Measurements from ENCODE around the gene SMO. TPM values are rescaled to one million over a fixed set of nuclear protein-coding genes. Genes with fewer than 3 reads are reported as not detected.

Gene SMO
- total RNA-seq, 3 donors from 2014 or later, result 2.1 to 11.2 (median 2.2) TPM

DNA sequence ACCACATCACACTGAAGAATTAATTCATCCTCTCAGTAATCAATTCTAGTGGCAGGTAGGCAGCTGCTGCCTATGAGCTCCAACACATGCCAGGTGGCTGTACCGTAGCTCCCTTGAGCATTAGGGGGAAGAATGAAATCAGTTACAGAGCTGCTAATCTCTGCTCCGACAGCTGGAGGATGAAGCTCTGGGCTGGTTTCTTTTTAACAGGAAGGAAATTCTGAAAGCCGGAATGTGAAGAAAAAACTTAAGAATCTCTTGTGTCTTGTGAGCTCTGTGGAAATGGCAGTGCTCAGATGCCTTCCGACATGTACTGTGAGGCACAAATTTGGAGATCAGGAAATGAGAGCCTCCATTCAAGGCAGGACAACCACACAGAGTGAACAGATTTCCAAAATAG, 33.6 kb downstream of the SMO start:
- Histone ChIP-seq H3K4me1 (ENCODE audit: low read depth) (peaks cover 6% of the 10 kb centered on the region), H3K9me3 (no peaks in the 10 kb centered on the region), H3K36me3 (ENCODE audit: low read depth) (no peaks in the 10 kb centered on the region), H3K4me3 (no peak overlapping the region)
- intact Hi-C loops (cut with DNase I, micrococcal nuclease), result no loop called here
- DNase-seq (no peak), ATAC-seq (no peak)
- TF ChIP-seq, protein P1, sequence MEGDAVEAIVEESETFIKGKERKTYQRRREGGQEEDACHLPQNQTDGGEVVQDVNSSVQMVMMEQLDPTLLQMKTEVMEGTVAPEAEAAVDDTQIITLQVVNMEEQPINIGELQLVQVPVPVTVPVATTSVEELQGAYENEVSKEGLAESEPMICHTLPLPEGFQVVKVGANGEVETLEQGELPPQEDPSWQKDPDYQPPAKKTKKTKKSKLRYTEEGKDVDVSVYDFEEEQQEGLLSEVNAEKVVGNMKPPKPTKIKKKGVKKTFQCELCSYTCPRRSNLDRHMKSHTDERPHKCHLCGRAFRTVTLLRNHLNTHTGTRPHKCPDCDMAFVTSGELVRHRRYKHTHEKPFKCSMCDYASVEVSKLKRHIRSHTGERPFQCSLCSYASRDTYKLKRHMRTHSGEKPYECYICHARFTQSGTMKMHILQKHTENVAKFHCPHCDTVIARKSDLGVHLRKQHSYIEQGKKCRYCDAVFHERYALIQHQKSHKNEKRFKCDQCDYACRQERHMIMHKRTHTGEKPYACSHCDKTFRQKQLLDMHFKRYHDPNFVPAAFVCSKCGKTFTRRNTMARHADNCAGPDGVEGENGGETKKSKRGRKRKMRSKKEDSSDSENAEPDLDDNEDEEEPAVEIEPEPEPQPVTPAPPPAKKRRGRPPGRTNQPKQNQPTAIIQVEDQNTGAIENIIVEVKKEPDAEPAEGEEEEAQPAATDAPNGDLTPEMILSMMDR (IDR thresholded peaks at IDR 0.05), result no peak

DNA sequence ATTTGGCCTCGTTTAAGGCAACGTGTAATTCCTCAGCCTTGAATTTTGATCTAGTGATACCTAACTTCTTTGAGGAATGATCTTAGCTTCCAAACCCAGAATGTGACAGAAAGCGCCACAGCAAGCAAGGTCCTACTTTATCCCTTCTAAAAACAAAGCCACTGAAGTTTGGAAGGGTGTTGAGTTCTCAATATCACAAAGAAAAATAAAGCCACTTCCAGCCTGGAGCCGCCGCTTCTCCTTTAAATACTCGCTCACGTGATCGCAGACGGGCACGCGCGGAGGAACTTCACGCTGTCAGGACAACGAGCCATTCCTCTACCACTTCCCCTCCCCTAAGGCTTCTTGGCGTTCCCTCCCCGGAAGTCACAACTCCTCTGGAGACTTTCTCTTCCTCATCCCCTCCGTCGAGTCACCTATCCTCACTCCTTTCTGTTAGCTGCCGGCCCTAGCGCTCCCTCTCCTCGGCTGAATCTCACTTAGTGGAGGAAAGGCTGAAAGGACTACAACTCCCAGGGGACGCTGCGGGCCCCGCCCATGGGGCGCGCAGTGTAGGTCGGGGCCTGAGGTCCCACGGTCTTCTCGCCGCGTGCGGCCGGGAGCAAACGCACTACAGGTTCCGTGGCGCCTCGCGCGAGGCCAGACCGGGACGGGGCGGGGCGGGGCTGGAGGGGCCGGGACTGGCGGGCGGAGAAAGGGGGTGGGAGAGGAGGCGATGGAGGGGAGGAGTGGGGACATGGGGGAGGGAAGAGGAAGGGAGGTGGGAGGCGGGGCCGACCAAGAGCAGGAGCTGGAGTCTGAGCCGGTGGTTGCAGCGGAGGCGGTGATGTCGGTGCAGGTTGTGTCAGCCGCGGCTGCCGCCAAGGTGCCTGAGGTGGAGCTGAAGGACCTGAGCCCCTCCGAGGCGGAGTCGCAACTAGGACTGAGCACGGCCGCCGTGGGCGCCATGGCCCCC, 36.1 kb downstream of the SMO start, which contains the start of gene AHCYL2:
Gene AHCYL2, plus strand, starts transcription at position 780 of the 955 bp plus-strand sequence.
- ATAC-seq, result peak; percentile 93
- H3K4me1 ChIP-seq (ENCODE audit: low read depth), result peaks cover 12% of the 10 kb centered on the region
- no peaks in the 10 kb centered on the region for H3K9me3 ChIP-seq
- DNase-seq, result peak; percentile 96 to 99 (median 99)
- H3K4me3 ChIP-seq, result peak within 1 kb of the TSS; percentile 84
- intact Hi-C loops (cut with DNase I, micrococcal nuclease), result no loop called here
- TF ChIP-seq, protein P1 (IDR thresholded peaks at IDR 0.05), result no peak
- H3K36me3 ChIP-seq (ENCODE audit: low read depth), result no peaks in the 10 kb centered on the region

DNA sequence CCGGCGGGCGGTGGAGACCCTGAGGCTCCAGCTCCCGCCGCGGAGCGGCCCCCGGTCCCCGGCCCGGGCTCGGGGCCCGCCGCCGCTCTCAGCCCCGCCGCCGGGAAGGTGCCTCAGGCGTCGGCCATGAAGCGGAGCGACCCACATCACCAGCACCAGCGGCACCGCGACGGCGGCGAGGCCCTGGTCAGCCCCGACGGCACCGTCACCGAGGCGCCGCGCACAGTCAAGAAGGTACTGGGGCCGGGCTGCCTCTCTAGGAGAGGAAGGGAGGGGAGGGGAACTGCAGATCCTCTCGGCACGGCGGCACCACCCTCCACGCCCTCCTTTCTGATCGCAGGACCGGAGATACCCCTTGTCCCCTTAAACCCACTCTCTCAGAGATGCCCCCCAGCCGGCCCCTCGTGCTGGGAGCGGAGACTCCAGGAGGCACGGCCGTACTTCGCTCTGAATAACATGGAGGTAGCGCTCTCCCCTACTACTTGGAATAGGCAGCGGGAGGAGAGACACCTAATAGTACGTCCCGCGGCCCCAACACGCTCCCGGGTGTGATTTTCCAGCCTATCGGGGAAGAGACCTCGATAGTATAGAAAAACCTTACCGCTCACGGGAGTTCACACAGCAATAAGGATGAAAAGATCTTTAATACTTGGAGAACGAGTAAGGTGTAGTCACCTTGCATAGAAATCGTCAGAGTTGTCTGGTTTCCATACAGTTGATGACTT, 36.9 kb downstream of the SMO start:
- ATAC-seq (peak; percentile 63), DNase-seq (peak; percentile 54 to 80 (median 78))
- H3K4me1 ChIP-seq (ENCODE audit: low read depth), result peaks cover 12% of the 10 kb centered on the region
- TF ChIP-seq, protein P1 (IDR thresholded peaks at IDR 0.05), result no peak
- intact Hi-C loops (cut with DNase I, micrococcal nuclease), result no loop called here
- no peaks in the 10 kb centered on the region for H3K9me3 ChIP-seq
- H3K4me3 ChIP-seq, result peak overlapping the region; percentile 84
- H3K36me3 ChIP-seq (ENCODE audit: low read depth), result no peaks in the 10 kb centered on the region

DNA sequence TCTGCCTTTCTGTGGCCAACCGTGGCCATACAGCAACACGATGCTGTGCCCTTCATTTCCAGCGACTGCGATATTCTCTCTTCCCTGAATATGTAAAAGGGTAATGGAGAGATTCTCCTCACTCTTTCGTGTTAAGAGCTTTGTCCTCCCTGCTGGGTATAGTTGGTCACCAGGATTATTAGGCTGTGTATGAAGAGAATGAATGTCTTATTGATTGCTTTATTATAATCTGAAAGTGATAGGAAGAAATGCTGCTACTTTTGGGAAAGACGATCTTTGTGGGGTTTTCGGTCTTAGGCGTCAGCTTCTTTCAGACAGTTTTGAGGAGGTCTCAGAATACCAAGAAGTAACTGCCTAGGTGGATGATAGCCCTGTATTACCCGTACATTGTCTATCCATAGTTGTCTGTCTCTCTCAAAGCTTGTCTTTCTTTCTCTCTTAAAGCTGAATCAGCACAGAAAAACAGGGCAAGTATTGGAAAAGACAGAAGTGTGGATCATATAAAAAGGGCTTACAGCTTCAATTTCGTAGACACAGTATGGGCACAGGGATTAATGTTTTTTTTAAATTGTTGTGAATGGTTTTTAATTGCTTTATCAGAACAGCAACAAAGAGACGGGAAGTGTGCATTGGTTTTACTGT, 37.6 kb downstream of the SMO start:
- intact Hi-C loops (cut with DNase I, micrococcal nuclease), result no loop called here

More for the DNA sequence above, 37.6 kb downstream of the SMO start:
- no peaks in the 10 kb centered on the region for H3K9me3 ChIP-seq
- ATAC-seq, result no peak
- TF ChIP-seq, protein P1 (IDR thresholded peaks at IDR 0.05), result no peak
- H3K36me3 ChIP-seq (ENCODE audit: low read depth), result no peaks in the 10 kb centered on the region
- H3K4me1 ChIP-seq (ENCODE audit: low read depth), result peaks cover 12% of the 10 kb centered on the region
- DNase-seq, result peak in 1 of 3 donors; percentile 18
- H3K4me3 ChIP-seq, result peak overlapping the region; percentile 84

All from mucosa of descending colon (tissue), 3 donors.